Renal cortical epithelial cell (primary cell): ENCODE data around the gene SLC5A10. TPM values are rescaled to one million over a fixed set of nuclear protein-coding genes. Genes with fewer than 3 reads are reported as not detected.
"Not testable (repeated sequence)": the region's sequence is repeated elsewhere in the genome, so short reads cannot be mapped to it uniquely, and the experiment has no call there.

ENCODE experiments used
- DNase-seq: peaks from one replicate; pipeline ENCODE4 v3.0.0-alpha.2; 2011; ENCODE audit warnings: low read depth
- total RNA-seq: library from RNA; depleted of rRNA; stranded (reverse); fragments of >200 nt; gene quantifications from 2 replicates; pipeline ENCODE4 v1.2.3, GENCODE V29; 2014

SLC5A10 gene
- total RNA-seq = 0.50 and 0.87 TPM in 2 replicates

DNA sequence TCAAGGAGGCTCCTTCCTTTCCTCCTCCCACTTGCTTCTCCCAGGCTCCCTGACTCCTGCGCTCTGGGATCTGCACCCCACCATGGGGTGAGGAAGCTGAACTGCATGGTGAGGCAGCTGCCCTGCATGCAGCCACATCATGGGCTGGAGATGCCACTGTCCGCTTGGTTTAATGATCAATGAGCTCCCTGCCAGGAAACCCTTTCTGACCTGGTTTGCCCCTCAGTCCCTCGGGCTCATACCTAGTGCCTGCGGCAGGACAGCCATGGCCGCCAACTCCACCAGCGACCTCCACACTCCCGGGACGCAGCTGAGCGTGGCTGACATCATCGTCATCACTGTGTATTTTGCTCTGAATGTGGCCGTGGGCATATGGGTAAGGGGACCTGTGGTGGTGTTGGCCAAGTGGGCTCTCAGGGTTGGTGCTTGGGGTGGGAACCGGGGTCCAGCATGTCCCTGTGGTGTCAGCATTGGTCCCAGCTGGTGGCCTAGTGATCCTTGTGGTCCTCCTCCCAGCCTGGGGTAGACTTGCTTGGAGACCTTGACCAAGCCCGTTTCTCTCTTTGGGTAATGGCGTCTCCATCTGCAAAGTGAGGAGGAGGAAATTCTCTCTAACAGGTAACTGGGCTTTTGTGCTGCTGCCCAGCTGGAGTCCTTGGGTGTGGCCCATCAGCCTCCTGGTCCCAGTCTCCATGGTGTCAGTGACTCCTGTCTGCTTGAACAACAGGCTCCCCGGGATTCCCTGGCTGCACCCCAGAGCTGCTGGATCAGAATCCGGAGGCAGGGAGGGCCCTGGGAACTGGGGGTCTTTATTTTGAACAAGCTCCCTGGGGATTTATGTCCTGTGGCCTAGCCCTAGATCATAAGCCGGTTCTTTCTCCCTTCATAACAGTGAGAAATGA, at the start of gene SLC5A10:
Gene SLC5A10 (plus strand): TSS at position 225 of the 902 bp plus-strand sequence. CDS start 41 bp downstream, at position 266.
- peak; percentile 69 for DNase-seq

DNA sequence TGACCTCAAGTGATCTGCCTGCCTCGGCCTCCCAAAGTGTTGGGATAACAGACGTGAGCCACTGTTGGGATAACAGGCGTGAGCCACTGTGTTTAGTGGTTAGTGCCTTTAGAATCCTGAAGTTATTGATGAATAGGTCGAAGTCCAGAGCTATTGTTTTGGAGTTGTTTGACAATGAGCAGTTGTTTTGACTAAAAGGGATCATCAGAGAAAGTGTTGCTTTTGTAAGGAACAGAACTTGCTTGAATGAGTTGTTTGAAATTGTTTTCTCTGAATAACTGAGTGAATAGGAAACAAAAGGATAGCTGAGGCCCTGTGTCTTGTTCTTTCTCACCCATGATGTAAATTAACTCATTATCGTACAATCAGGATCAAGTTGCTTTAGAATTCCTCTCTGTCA, 47.5 kb upstream of the SLC5A10 start:
- DNase-seq = no peak

DNA sequence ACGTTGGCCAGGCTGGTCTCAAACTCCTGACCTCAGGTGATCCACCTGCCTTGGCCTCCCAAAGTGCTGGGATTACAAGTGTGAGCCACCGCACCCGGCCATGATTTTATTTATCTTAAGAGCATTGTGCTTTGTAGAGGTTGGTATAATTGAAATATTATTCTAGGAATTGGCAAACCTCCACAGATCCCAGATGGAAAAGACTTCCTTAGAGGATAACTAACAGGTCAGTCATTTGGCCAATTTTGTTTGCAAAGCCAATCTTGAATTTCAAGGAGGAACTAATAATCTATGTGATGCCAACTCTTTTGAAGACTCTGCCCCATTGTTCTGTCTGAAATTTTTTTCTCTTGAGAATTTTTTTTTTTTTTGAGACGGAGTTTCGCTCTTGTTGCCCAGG, 46.7 kb upstream of the SLC5A10 start:
- no peak for DNase-seq

DNA sequence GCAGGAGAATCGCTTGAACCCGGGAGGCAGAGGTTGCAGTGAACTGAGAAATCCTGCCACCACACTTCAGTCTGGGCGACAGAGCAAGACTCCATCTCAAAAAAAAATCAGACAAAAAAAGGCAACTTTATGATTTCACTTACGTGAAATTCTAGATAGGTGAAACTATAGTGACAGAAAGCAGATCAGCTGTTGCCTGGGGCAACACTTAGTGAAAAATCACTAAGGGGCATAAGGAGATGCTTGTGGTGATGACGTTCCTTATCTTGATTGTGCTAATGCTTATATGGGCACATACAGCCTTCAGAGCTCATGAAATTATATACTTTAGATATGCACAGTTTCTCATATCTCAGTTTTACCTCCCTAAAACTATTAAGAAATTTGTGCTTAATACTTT, 41.6 kb upstream of the SLC5A10 start:
- no peak for DNase-seq

DNA sequence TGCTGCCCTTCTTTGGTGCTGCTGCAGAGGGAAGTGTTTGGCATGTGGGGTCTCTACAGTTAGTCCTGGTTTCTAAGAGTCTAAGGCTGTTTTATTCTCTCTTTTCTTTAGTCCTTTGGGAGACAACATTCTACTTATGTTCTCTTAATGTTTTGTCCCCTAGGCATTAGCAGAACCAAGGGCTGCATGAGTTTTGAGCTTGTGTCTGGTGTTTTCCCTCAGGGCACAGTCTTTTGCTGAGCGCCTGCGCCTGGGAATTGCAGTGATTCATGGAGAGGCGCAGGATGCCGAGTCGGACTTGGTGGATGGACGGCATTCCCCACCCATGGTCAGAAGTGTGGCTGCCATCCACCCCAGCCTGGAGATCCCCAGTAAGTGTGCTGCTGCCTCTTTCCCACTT, 41.1 kb upstream of the SLC5A10 start:
- no peak for DNase-seq

- no peak for DNase-seq
Observed at GRCh38 chr17:18916816-18917500, 35.0 kb upstream of the SLC5A10 start.

- no peak for DNase-seq
Observed at GRCh38 chr17:18917506-18918032, 34.4 kb upstream of the SLC5A10 start.

DNA sequence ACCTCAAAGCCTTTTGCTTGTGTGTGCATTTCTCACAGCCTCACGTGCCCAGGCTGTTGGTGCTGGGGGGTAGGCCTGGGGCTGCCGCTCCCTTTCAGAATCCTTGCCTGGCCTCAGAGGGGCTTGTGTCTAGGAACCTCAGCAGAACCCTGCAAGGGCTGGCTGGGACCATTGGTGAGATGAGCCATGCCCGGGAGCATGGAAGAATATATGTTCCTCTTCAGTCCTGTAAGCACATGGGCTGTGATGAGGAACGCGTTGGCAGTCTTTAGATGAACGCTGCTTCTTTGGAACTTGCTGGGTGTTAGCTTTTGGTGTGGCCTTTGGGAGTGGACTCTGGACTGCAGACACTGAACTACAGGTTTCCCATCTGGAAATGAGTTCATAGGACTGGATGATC, 32.0 kb upstream of the SLC5A10 start:
- no peak for DNase-seq

DNA sequence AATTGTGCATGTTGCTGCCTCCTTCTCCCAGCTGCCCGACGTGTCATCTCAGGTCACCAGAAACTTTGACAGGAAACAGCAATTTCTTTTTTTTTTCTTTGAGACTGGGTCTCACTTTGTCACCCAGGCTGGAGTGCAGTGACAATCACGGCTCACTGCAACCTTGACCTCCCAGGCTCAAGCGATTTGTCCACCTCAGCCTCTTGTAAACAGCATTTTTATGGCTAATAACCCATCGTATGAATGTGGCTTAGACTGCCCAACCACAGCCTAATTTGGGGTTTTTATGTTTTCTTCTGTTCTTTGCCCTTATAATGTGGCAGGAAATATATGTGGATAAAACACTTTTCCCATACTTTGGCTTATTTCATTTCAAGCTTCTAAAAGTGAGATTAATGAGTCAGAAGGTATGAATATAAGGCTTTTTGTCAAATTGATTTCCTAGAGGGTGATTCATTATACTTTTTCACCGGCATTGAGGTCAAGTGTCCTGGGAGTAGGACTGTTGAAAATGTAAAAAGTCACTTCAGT, 31.0 kb upstream of the SLC5A10 start:
- DNase-seq = peak; percentile 54

DNA sequence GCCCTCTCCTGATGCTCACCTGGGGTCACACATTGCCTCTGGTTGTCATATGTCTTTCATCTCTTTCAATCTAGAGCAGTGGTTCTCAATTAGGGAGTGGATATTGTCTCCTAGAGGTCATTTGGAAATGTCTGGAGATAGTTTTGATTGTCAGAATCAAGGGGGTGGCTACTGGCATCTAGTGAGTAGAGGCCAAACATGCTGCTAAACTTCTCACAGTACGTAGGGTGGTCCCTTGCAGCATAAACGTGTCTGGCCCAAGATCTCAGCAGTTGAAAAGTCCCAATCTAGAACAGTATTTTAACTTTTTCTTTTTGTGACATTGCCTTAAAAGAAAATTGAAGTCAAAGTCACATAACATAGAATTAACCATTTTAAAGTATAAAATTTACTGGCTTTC, 30.5 kb upstream of the SLC5A10 start:
- DNase-seq = no peak

DNA sequence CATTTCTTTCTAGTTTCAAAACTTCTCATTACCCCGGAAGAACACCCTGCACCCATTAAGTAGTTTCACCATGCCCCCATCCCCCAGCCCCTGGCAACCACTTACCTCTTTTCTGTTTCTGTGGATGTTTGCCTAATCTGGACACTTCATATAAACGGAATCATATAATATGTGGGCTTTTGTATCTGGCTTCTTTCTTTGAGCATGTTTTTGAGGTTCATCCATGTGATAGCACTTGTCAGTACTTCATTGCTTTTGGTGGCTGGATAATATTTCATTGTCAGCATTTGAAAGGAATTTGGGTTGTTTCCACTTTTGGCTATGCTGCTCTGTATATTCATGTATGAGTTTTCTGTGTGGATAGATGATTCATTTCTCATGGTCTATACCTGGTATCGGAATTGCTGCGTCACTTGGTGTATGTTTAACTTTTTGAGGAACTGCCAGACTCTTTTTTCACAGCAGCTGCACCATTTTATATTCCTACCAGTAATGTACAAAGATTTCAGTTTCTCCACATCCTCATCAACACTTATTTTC, 30.0 kb upstream of the SLC5A10 start:
- DNase-seq = peak; percentile 82

DNA sequence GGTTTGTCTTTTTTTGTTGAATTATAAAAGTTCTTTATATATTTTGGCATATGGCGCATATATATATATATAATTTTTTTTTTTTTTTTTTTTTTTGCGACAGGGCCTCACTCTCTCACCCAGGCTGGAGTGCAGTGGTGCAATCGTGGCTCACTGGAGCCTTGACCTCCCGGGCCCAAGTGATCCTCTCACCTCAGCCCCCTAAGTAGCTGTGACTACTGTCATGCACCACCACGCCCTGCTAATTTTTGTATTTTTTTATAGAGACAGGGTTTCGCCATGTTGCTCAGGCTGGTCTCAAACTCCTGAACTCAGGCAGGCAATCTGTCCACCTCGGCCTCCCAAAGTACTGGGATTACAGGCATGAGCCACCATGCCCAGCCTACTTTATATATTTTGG, 29.4 kb upstream of the SLC5A10 start:
- DNase-seq = not testable (repeated sequence)

- peak; percentile 36 for DNase-seq
Observed at GRCh38 chr17:18925187-18925586, 26.8 kb upstream of the SLC5A10 start.

- DNase-seq = no peak
Observed at GRCh38 chr17:18928628-18929125, 23.3 kb upstream of the SLC5A10 start.

GRCh38 chr17:18932360-18933055, 19.5 kb upstream of the SLC5A10 start:
- no peak for DNase-seq

GRCh38 chr17:18933102-18934058, 18.6 kb upstream of the SLC5A10 start:
- no peak for DNase-seq

DNA sequence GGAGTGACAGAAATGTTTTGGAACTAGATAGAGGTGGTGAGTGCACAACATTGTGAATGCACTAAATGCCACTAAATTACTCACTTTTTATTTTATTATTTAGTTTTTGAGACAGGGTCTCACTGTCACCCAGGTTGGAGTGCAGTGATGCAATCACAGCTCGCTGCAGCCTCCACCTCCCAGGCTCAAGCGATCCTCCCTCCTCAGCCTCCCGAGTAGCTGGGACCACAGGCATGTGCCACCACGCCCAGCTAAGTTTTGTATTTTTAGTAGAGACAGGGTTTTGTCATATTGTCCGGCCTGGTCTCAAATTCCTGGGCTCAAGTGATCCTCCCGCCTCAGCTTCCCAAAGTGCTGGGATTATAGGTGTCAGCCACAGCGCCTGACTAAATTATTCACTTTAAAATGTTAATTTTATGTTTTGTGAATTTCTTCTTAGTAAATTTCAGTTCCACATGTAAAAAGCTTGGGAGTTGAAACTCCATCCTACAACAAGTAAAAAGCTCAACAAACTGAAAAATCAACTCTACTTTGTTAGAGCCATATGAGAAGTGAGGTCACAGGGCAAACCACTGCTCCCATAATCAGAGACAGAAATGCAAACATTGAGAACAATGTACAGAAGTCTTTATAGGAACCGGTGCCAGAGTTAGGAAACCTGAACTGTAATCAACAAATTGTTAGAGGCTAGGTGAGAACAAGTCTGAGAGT, 13.8 kb upstream of the SLC5A10 start:
- no peak for DNase-seq

DNA sequence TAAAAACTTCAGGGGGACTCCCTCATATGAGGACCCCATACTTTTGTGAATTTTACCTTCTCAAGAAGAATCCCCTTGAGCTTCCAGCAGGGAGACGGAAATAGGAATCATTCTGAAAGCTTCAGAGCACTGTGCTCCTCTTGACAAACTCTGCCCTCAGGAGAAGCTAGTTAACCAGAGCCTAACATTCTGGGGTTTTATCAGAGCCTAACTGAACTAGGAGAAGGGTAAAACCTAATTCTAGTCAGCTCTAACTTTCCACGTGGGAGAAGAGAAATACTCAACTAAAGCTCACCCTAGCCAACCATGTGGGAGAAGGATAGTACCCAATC, 13.3 kb upstream of the SLC5A10 start:
- no peak for DNase-seq

GRCh38 chr17:18944646-18945045, 7.3 kb upstream of the SLC5A10 start:
- no peak for DNase-seq

DNA sequence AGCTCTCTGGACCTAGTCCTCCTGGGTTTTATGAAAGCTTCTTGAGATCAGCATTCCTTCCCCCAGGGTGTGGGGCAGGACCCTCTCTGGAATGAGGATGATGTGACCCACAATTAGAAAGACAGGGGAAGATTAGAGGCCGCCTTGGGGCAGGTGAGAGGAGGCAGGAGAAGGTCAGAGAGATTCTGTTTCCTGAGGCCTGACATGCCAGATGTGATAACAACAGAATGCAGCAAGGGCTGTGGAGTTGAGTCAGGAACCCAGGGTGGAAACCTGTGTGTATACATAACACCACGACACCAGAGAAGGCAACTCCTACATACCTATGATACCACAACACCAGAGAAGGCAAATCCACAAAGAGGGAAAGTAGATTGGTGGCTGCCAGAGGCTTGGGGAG, 5.4 kb upstream of the SLC5A10 start:
- peak; percentile 35 for DNase-seq
